Stimulated activated CD8-positive, alpha-beta memory T cell treated with anti-CD3 and anti-CD28 coated beads, Interleukin-2, amount 100 ng/mL, for 1 hour (primary cell): ENCODE data around the gene CALB2.
"Not testable (repeated sequence)": the region's sequence is repeated elsewhere in the genome, so short reads cannot be mapped to it uniquely, and the experiment has no call there.

Experiments
- DNase-seq, 2 donors: peaks; one replicate each; pipeline ENCODE4 v3.0.0-alpha.2; 2020; ENCODE audit warnings: low read depth in 2 of 2

Gene CALB2, protein sequence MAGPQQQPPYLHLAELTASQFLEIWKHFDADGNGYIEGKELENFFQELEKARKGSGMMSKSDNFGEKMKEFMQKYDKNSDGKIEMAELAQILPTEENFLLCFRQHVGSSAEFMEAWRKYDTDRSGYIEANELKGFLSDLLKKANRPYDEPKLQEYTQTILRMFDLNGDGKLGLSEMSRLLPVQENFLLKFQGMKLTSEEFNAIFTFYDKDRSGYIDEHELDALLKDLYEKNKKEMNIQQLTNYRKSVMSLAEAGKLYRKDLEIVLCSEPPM

DNA sequence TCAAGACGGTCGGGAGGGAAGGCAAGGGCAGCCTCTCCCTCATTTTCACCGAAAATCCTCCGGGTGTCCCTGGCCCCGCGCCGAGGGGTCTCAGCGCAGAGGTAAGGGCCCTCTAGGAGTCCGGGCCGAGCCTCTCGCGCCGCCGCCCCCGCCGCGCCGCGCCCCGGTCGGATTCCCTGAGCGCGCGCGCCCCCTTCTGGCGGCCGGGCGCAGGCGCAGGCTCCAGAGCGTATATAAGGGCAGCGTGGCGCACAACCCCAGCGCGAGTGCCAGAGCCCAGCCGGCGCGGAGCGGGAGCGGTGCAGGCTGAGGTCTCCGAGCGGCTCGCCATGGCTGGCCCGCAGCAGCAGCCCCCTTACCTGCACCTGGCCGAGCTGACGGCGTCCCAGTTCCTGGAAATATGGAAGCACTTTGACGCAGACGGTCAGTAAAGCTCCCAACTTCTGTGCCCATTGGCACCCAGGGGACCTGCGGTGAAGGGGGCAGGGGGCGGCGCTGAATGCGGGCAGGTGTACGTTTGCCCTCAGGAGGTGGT, at the start of gene CALB2:
Gene CALB2, plus strand, starts transcription at position 260 of the 535 bp plus-strand sequence. Its CDS starts 70 bp downstream, at position 330.
- DNase-seq = peak; percentile 19 to 30

DNA sequence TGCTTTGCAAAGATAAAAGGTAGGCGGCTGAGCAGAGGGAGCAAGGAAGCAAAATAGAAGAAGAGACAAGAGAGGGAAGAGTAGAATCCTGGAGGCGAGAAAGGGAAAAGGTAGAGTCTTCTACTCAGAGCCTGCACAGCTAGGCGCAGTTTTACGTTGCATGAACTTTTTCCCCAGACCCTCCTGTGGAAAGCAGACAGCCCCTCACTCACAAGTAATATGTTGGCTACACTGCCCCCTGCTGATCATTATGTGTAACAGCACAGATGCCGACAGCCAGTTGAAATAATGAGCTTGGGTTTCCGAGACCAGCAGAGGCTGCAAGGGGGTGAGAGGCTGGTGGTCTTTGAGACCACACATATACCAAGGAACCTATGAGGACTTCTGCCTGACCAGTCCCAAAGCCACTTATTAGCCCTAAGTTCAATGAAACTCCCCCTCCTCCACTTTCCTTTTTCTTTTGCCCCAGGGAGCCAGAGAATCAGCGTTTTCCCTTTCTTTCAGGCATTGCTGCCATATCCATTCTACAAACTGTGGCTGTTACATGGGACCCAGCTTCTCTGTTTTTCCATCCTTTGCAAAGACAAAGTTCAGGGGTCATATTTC, 46.9 kb upstream of the CALB2 start:
- no peak for DNase-seq

- DNase-seq = not testable (repeated sequence)
These were observed 44.9 kb upstream of the CALB2 start for GRCh38 chr16:71313591-71313990.

DNA sequence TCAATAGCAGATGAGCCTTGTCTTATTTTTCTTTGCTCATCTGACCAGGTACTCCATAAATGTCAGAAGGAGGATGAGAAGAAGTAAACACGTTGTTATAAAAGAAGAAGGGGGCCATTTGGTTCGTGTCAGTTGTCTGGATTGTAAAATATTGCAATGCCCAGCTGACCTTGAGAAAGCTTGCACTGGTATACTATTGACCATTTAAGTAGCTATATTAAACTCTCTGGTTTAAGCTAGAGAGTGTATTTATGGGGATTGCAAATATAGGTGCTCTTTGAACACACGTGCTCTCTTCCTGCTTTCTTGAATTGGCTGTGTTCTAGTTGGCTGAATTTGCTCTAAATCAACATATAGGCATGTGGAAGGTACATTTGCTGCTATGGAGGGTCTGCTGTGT, 43.3 kb upstream of the CALB2 start:
- no peak for DNase-seq

GRCh38 chr16:71319999-71320398, 38.5 kb upstream of the CALB2 start:
- no peak for DNase-seq

GRCh38 chr16:71327720-71328119, 30.8 kb upstream of the CALB2 start:
- DNase-seq = no peak

DNA sequence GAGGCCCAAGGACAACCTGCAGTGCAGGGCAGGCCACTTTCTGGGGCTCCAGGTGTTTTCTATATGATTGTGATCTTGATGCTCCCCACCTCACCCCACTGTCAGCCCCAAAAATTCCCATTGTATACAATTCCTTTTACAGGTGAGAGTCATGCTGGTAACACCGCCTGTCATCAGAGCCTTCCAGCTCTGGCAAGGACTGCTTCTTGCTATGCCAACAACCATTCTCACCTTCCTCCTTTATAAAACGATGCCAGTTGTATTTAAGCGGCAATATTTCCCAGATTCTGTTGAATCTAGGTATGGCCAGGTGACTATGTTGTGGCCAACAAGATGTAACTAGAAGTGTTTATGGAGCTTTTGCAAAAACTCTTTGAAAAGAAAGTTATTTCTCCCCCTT, 30.4 kb upstream of the CALB2 start:
- DNase-seq = no peak

- no peak for DNase-seq
These were observed 20.9 kb upstream of the CALB2 start for GRCh38 chr16:71337631-71338030.

GRCh38 chr16:71338193-71338592, 20.3 kb upstream of the CALB2 start:
- DNase-seq = no peak

DNA sequence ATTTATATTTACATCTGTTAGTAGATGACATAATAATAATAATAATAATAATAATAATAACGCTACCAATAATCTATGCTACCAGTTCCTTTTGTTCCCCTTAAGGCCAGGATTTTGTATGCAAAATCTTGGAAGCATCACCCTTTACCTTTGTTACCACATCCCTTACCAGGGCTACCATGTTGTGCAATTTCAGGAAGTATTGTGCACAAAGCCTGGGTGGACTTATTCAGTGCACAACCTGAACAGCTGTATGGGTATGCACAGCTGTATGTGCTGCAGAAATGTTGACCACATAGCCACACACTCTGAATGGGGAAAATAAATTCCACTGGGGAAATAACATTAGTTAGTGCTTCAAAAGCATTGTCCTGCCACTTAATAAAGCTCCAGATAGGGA, 19.9 kb upstream of the CALB2 start:
- DNase-seq = no peak

DNA sequence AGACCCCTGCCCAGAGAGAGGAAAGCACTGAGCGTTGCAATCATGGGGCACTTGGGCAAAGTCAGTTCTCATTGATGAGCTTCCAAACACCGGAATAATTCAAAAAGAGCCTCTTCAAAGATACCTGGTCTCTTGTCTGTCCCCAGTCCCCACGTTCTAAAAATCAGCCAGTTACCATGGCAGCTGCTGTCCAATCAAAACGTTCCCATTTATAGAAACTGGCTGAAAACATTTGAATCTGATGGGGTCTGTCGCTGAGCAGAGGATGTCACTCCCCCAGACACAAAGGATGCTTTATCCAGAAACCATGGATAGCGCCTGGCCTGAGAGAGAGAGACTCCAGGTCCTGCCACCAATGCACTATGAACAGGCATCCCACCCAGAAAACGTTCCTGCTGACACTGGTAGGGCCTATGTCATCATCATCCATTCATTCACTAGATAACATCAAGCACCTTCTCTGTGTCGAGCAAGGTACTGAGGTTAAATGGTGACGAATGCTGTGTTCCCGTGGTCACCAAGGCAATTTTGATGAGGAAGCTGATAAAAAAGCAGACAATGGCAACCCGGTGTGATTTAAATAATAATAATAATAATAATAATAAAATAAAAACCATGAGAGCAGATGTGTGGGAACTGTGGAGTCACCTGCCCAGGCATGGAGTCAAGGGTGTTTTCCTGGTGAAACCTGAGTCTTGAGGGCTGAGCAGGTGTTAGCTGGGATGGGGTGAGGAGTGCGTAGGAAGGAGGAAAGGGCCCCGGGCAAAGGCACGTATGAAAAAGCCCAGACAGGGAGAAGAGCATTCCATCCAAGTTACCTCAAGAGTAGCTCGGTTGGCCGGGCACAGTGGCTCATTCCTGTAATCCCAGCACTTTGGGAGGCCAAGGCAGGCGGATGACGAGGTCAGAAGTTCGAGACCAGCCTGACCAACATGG, 19.0 kb upstream of the CALB2 start:
- no peak for DNase-seq

GRCh38 chr16:71340406-71340805, 18.1 kb upstream of the CALB2 start:
- DNase-seq = no peak

DNA sequence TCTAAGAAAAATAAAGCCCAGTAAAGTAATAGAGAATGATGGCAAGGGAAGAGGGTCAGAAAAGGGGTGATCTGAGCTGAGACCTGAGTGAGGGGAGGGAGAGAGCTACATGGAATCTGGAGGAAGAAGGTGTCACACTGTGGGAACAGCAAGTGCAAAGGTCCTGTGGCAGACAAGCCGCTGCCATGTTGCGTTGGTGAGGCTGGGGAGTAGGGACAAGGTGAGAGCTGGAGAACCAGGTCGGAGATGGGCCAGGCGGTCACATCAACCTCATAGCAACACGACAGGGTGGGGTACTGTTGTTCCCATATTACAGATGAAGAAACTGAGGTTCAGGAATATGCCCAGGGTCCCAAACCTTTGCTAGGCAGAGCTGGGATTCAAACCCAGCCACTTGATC, 16.6 kb upstream of the CALB2 start:
- no peak for DNase-seq

- DNase-seq = no peak
These were observed 15.4 kb upstream of the CALB2 start for GRCh38 chr16:71343078-71343477.

DNA sequence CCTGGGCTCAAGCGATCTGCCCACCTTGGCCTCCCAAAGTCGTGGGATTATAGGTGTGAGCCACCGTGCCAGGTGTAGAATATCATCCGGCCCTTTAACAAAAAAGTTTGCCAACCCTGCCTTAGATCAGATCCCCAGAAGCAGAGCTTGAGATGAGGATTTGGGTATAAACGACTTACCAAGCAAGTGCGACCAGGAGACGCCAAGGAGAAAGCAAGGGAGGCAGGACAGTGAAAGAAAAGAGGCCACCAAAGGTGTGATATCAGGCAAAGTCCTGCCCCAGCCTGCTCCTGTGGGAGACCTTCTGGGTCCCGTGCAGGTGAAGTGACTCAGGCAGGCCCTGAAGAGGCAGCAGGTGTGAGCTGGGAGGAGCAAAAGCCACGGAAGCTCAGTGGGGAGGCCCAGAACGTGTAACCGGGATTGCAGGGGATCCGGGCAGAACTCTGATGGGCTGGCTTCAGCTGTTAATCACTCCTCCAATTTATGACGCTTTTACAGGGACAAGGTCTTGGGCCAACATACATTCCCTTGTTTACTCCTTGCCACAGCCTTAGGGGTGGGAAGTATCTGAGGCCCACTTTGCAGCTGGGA, 14.1 kb upstream of the CALB2 start:
- DNase-seq = no peak

DNA sequence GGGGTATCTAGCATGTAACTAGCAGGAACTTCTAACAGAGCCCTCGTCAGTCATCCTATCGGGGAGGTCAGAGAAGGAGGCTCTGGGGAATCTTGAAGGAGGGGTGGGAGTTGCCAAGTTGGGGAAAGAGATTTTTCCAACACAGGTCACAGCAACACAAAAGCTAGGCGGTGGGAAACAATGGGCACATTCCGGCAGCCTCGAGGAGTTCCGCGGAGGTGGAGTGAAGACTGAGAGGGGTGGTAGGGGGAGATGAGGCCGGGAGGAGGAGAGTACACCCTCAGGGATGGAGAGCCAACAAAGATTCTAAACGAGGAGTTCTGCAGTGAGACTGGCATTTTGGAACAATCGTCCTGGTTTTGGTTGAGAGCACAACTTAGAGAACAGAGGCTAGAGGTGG, 13.5 kb upstream of the CALB2 start:
- no peak for DNase-seq

DNA sequence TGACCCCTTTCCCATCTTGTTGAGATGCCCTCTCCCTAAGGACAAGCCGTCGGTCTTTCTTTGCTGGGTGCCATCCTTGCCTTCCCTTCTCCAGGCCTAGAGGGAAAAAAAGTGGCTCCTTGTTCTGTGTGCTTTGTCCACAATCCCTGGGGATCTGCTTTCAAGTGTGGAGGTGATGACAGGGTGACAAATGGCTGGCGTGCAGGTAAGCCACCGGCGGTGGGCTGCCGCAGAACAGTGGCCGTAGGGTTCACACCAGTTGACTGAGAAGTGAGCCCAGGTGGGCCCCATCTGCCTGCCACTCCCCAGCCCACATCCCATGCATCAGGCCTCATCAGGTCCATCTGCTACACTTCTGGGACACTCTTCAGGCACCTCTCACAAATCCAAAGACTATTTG, 11.4 kb upstream of the CALB2 start:
- no peak for DNase-seq

DNA sequence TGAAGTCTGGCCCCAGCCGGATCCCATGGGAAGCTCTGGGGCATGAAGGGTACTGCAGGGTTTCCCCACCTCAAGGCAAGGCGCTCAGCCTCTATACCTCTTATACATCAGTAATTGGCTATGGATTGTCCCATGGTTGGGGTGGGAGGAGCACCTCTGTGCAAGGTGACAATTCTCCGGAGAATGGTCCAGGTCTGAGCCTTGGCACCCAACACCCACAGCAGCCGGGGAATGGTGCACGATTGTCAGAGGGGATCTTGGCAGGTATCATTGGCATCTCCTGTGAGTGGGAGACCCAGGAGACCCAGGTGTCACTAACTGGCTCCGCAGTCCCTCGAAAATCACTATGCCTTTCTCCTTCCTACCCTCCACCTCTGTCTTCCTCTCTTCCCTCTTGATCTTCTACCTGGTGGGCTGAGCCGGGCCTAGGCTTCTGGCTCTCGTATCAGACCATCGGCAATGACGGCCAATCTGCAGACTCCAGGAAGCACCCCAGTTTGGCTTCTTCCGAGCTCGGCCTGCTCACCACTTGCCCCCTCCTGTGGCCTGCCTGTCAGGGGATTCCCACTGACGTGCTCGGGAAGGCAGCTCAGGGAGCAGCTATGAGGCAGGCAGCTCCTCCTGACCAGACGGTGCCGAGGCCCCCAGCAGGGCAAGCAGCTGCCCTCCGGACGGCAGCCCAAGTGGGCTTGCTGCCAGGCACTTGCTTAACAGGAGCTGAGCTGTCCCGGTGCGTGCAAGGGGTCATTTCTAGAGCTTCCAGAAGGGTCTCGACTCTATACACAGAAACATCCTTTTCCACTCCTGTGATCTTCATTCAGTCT, 10.0 kb upstream of the CALB2 start:
- DNase-seq = no peak

- no peak for DNase-seq
These were observed 7.5 kb upstream of the CALB2 start for GRCh38 chr16:71350821-71351557.

- DNase-seq = no peak
These were observed 7.0 kb upstream of the CALB2 start for GRCh38 chr16:71351558-71351901.

GRCh38 chr16:71352466-71352865, 6.1 kb upstream of the CALB2 start:
- no peak for DNase-seq
